HG03066 (cell line): ENCODE measurements around the gene DCAKD.

Experiments
- ATAC-seq: cut with Tn5 transposase; IDR thresholded peaks from one replicate; pipeline ENCODE4 v1.9.1; 2021; ENCODE audit warnings: low read depth; ENCODE audit not compliant: unreplicated experiment

Gene DCAKD

GRCh38 chr17:45032174-45032541 lies 19.3 kb downstream of the DCAKD start:
- no peak for ATAC-seq

- ATAC-seq, result no peak
Measured at GRCh38 chr17:45031231-45032173, 19.9 kb downstream of the DCAKD start.

GRCh38 chr17:45030733-45031132 lies 20.7 kb downstream of the DCAKD start:
- no peak for ATAC-seq

- ATAC-seq, result no peak
Measured at GRCh38 chr17:45029758-45030423, 21.5 kb downstream of the DCAKD start.

- no peak for ATAC-seq
Measured at GRCh38 chr17:45029096-45029495, 22.3 kb downstream of the DCAKD start.

GRCh38 chr17:45022655-45023339 lies 28.6 kb downstream of the DCAKD start:
- no peak for ATAC-seq

- no peak for ATAC-seq
Measured at GRCh38 chr17:45022288-45022648, 29.2 kb downstream of the DCAKD start.

GRCh38 chr17:45021607-45022287 lies 29.7 kb downstream of the DCAKD start:
- ATAC-seq, result no peak

- ATAC-seq, result no peak
Measured at GRCh38 chr17:45020354-45021138, 30.9 kb downstream of the DCAKD start.

- no peak for ATAC-seq
Measured at GRCh38 chr17:45018848-45019711, 32.4 kb downstream of the DCAKD start.

- ATAC-seq, result no peak
Measured at GRCh38 chr17:45018514-45018847, 33.0 kb downstream of the DCAKD start.

GRCh38 chr17:45016823-45017222 lies 34.6 kb downstream of the DCAKD start:
- no peak for ATAC-seq

GRCh38 chr17:45016237-45016636 lies 35.2 kb downstream of the DCAKD start:
- ATAC-seq, result no peak

GRCh38 chr17:45013021-45013997 lies 38.1 kb downstream of the DCAKD start:
- no peak for ATAC-seq

GRCh38 chr17:45011767-45012166 lies 39.7 kb downstream of the DCAKD start:
- ATAC-seq, result no peak

GRCh38 chr17:45009676-45010467 lies 41.6 kb downstream of the DCAKD start:
- ATAC-seq, result no peak

- ATAC-seq, result no peak
Measured at GRCh38 chr17:45008216-45008615, 43.2 kb downstream of the DCAKD start.
